HepG2 (cell line): Measurements from ENCODE around the gene PLA2G7. TPM values are rescaled to one million over a fixed set of nuclear protein-coding genes. Genes with fewer than 3 reads are reported as not detected.

Experiments
- ATAC-seq: fragments of 200-7000 bp; cut with Tn5 transposase; 3 replicates; pipeline ENCODE4 v1.9.1; 2020; ENCODE audit warnings: mild to moderate bottlenecking, moderate library complexity
- BruUV-seq: library from RNA; stranded (reverse); fragments of 400-500 nt; replicated peaks from 2 replicates; lab custom pipeline; 2021; lab: Mats Ljungman, UMichigan
- CTCF ChIA-PET: fragments of 300-600 bp; formaldehyde crosslinking; extraction: SDS; loops from one replicate; lab custom pipeline; 2021; ENCODE audit warnings: low total read pairs, inconsistent platforms, low intra/inter-chr PET ratio; lab: Yijun Ruan, JAX
- POLR2A ChIA-PET: fragments of 350-600 bp; sonication (Branson Sonifier 250); formaldehyde crosslinking; loops from one replicate; lab custom pipeline; 2020; ENCODE audit warnings: antibody characterized with exemption, inconsistent platforms; lab: Yijun Ruan, JAX
- DNase-seq: peaks from one replicate; pipeline ENCODE4 v3.0.0-alpha.2; 2015; ENCODE audit warnings: low spot score
- FAIRE-seq: peaks from 3 replicates; lab custom pipeline; 2011; peaks lifted over from hg19 to GRCh38; lab: Jason Lieb, UNC
- H2AFZ ChIP-seq: one replicate; pipeline ENCODE4 v1.6.1; 2011; ENCODE audit warnings: low read length, inconsistent platforms
- H3K27ac ChIP-seq: fragments of 300-600 bp; 3 replicates; pipeline ENCODE4 v1.8.0; 2011; ENCODE audit warnings: mixed run types, mild to moderate bottlenecking, mixed read lengths, low read length, inconsistent platforms; ENCODE audit not compliant: insufficient read depth; ENCODE audit errors: extremely low read length
- H3K27me3 ChIP-seq, 2 experiments: fragments of 200-600 bp in 1 of 2; 2 replicates in 1 of 2; 3 replicates in 1 of 2; pipeline versions ENCODE4 v1.6.0 to v1.8.0; 2011; ENCODE audit warnings: low read length in 2 of 2, mild to moderate bottlenecking in 2 of 2, moderate library complexity in 2 of 2, inconsistent platforms in 1 of 2; ENCODE audit not compliant: insufficient read depth in 2 of 2, control insufficient read depth in 1 of 2
- H3K36me3 ChIP-seq, 2 experiments: fragments of 200-600 bp in 1 of 2; replicated peaks in 1 of 2; 2 replicates in 1 of 2; 3 replicates in 1 of 2; pipeline versions ENCODE4 v1.5.1 to v1.8.0; 2011; ENCODE audit warnings: low read length in 2 of 2, inconsistent platforms in 1 of 2; ENCODE audit not compliant: insufficient read depth in 2 of 2, control insufficient read depth in 1 of 2
- H3K4me1 ChIP-seq: 2 replicates; pipeline ENCODE4 v1.5.1; 2012; ENCODE audit warnings: low read length, inconsistent platforms; ENCODE audit not compliant: insufficient read depth
- H3K4me2 ChIP-seq: 2 replicates; pipeline ENCODE4 v1.6.0; 2011; ENCODE audit warnings: low read depth, low read length, inconsistent platforms
- H3K4me3 ChIP-seq, 3 experiments: fragments of 200-600 bp in 1 of 3; sonication (generic), shearing (Covaris generic) in 1 of 3; replicated peaks in 1 of 3; 2 replicates each; pipeline ENCODE4 v1.5.1; 2011 to 2016; ENCODE audit warnings: low read length in 3 of 3, inconsistent platforms in 2 of 3, low read depth in 2 of 3, mild to moderate bottlenecking in 2 of 3, control low read depth in 1 of 3, mixed read lengths in 1 of 3; ENCODE audit not compliant: insufficient read depth in 1 of 3
- H3K79me2 ChIP-seq: one replicate; pipeline ENCODE4 v1.6.1; 2011; ENCODE audit warnings: low read length, inconsistent platforms; ENCODE audit not compliant: insufficient read depth
- H3K9ac ChIP-seq: 2 replicates; pipeline ENCODE4 v1.6.0; 2011; ENCODE audit warnings: mild to moderate bottlenecking, low read depth, low read length, inconsistent platforms; ENCODE audit not compliant: insufficient read depth
- H3K9me3 ChIP-seq: 2 replicates; pipeline ENCODE4 v1.5.1; 2012; ENCODE audit warnings: mild to moderate bottlenecking, low read length
- H4K20me1 ChIP-seq: 2 replicates; pipeline ENCODE4 v1.6.0; 2011; ENCODE audit warnings: inconsistent platforms, mild to moderate bottlenecking, low read length, moderate library complexity; ENCODE audit not compliant: insufficient read depth
- CCAR2 ChIP-seq: fragments of 200-400 bp; formaldehyde crosslinking; optimal IDR thresholded peaks from 2 replicates; pipeline ENCODE3; 2018; ENCODE audit warnings: low read depth, mild to moderate bottlenecking, low read length, moderate library complexity
- CCDC6 ChIP-seq: sonication (generic); formaldehyde crosslinking; IDR thresholded peaks from 2 replicates; pipeline ENCODE4 v1.8.1; 2022; ENCODE audit warnings: mild to moderate bottlenecking, missing genetic modification reagents, moderate library complexity
- ISL2 ChIP-seq: sonication (generic); formaldehyde crosslinking; IDR thresholded peaks from 2 replicates; pipeline ENCODE4 v1.5.0; 2020; ENCODE audit warnings: missing genetic modification reagents
- NR2F6 ChIP-seq, 2 experiments: IDR thresholded peaks; 2 replicates each; pipeline ENCODE4 v1.6.1; 2016; ENCODE audit warnings: antibody characterized with exemption in 1 of 2, mild to moderate bottlenecking in 1 of 2
- SMARCE1 ChIP-seq: fragments of 450-650 bp; IDR thresholded peaks from 2 replicates; pipeline ENCODE4 v1.6.1; 2017; ENCODE audit warnings: borderline replicate concordance
- TCF7L2 ChIP-seq: IDR thresholded peaks from 2 replicates; pipeline ENCODE4 v1.6.1; 2011; ENCODE audit warnings: mild to moderate bottlenecking, low read depth, low read length, moderate library complexity
- TP53 ChIP-seq: sonication (generic); formaldehyde crosslinking; conservative IDR thresholded peaks from 2 replicates; pipeline ENCODE4 v1.4.0; 2020; ENCODE audit warnings: missing genetic modification reagents
- ZKSCAN5 ChIP-seq: sonication (generic); formaldehyde crosslinking; IDR thresholded peaks from 2 replicates; pipeline ENCODE4 v1.5.1; 2020; ENCODE audit warnings: mild to moderate bottlenecking, missing genetic modification reagents
- ZMYM3 ChIP-seq: sonication (generic); formaldehyde crosslinking; IDR thresholded peaks from 2 replicates; pipeline ENCODE4 v1.5.1; 2020; ENCODE audit warnings: mild to moderate bottlenecking, missing genetic modification reagents
- ZNF350 ChIP-seq: sonication (generic); formaldehyde crosslinking; IDR thresholded peaks from 2 replicates; pipeline ENCODE4 v1.4.0; 2020; ENCODE audit warnings: mild to moderate bottlenecking, low read depth, missing genetic modification reagents, borderline replicate concordance
- ZNF354B ChIP-seq: sonication (generic); formaldehyde crosslinking; IDR thresholded peaks from 2 replicates; pipeline ENCODE4 v1.8.0; 2022; ENCODE audit warnings: mild to moderate bottlenecking, missing genetic modification reagents
- ZNF431 ChIP-seq: sonication (generic); formaldehyde crosslinking; IDR thresholded peaks from 2 replicates; pipeline ENCODE4 v1.9.0; 2022; ENCODE audit warnings: missing genetic modification reagents, low read depth, mild to moderate bottlenecking, borderline replicate concordance
- ZNF512B ChIP-seq: sonication (generic); formaldehyde crosslinking; IDR thresholded peaks from 2 replicates; pipeline ENCODE4 v1.5.1; 2020; ENCODE audit warnings: missing genetic modification reagents, mild to moderate bottlenecking, borderline replicate concordance
- ZNF766 ChIP-seq: sonication (generic); formaldehyde crosslinking; IDR thresholded peaks from 2 replicates; pipeline ENCODE4 v1.5.0; 2020; ENCODE audit warnings: missing genetic modification reagents, borderline replicate concordance
- ZNF792 ChIP-seq: IDR thresholded peaks from 2 replicates; pipeline ENCODE4 v1.6.1; 2016
- ZXDC ChIP-seq: sonication (generic); formaldehyde crosslinking; IDR thresholded peaks from 2 replicates; pipeline ENCODE4 v1.5.0; 2020; ENCODE audit warnings: mild to moderate bottlenecking, missing genetic modification reagents
- WGBS: methylation state at CpG from one replicate; pipeline ENCODE4 v1.1.6; 2017; ENCODE audit warnings: low lambda C conversion rate; 5-methylcytosine and 5-hydroxymethylcytosine counted together
- in situ Hi-C: cut with HindIII; loops from 2 replicates; pipeline ENCODE4 v1.10.0; 2017; ENCODE audit warnings: low pct_unique_long_range_greater_than_20kb; ENCODE audit not compliant: extremely low pct_ligation_motif_present
- intact Hi-C: fragments of 100-400 bp; cut with micrococcal nuclease; formaldehyde crosslinking; loops from one replicate; pipeline ENCODE4 v1.10.0; 2022; ENCODE audit not compliant: unreplicated experiment
- polyA plus RNA-seq, 8 experiments: library from polyadenylated mRNA; depleted of rRNA in 3 of 8; stranded (reverse) in 7 of 8; unstranded in 1 of 8; fragments of >200 nt; fragmentation: Illumina TruSeq in 4 of 8; extraction: Trizol in 4 of 8; gene quantifications; 2 replicates each; pipeline versions ENCODE4 v1.2.1 to v1.2.3, GENCODE V29; 2011 to 2016; ENCODE audit warnings: low read depth in 4 of 8, missing spikeins in 1 of 8, mixed read lengths in 1 of 8; ENCODE audit not compliant: insufficient read depth in 1 of 8
- total RNA-seq, 5 experiments: library from RNA; depleted of rRNA; stranded (reverse); fragments of >200 nt; fragmentation: Illumina TruSeq; extraction: Trizol; gene quantifications; 2 replicates each; pipeline ENCODE4 v1.2.3, GENCODE V29; 2016; ENCODE audit warnings: low read depth in 1 of 5
- TF ChIP-seq, protein P1 (sequence below): sonication (generic); formaldehyde crosslinking; IDR thresholded peaks from 2 replicates; pipeline ENCODE4 v1.8.1; 2023; ENCODE audit warnings: mild to moderate bottlenecking, inconsistent platforms, moderate library complexity, missing genetic modification reagents, borderline replicate concordance
- TF ChIP-seq, protein P2 (sequence below): sonication (generic); formaldehyde crosslinking; IDR thresholded peaks from 2 replicates; pipeline ENCODE4 v1.5.0; 2020; ENCODE audit warnings: missing genetic modification reagents

The PLA2G7 gene
- total and polyA plus RNA-seq, 2 of the 13 experiments (the other 11 are each of a cell fraction or from before 2014, with no cell fraction given), result not detected

- no peak overlapping the region for H3K4me2 ChIP-seq
- WGBS, result 22% methylated on average over 3 of the region's 3 CpGs
- no peaks in the 10 kb centered on the region for H4K20me1 ChIP-seq
- no peaks in the 10 kb centered on the region for H3K79me2 ChIP-seq
- no peak for ATAC-seq
- no peak overlapping the region for H3K4me3 ChIP-seq
- H3K4me1 ChIP-seq, result no peaks in the 10 kb centered on the region
- TF ChIP-seq, protein P1, sequence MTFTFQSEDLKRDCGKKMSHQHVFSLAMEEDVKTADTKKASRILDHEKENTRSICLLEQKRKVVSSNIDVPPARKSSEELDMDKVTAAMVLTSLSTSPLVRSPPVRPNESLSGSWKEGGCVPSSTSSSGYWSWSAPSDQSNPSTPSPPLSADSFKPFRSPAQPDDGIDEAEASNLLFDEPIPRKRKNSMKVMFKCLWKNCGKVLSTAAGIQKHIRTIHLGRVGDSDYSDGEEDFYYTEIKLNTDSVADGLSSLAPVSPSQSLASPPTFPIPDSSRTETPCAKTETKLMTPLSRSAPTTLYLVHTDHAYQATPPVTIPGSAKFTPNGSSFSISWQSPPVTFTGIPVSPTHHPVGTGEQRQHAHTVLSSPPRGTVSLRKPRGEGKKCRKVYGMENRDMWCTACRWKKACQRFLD (CRISPR knock-in tag), result no peak
- TF ChIP-seq ZNF354B (CRISPR knock-in tag) (no peak), ZNF431 (CRISPR knock-in tag) (no peak), ZMYM3 (CRISPR knock-in tag) (no peak), TCF7L2 (no peak), NR2F6 (IDR thresholded peaks at IDR 0.05) (no peak), NR2F6 (CRISPR knock-in tag; IDR thresholded peaks at IDR 0.05) (no peak), ZKSCAN5 (CRISPR knock-in tag) (no peak), ZNF512B (CRISPR knock-in tag) (no peak), ISL2 (no peak), CCAR2 (no peak), ZNF792 (CRISPR knock-in tag) (no peak), SMARCE1 (no peak), ZNF766 (CRISPR knock-in tag) (no peak), TP53 (CRISPR knock-in tag) (no peak), ZNF350 (CRISPR knock-in tag) (no peak), ZXDC (CRISPR knock-in tag) (no peak), CCDC6 (CRISPR knock-in tag) (no peak)
- TF ChIP-seq, protein P2, sequence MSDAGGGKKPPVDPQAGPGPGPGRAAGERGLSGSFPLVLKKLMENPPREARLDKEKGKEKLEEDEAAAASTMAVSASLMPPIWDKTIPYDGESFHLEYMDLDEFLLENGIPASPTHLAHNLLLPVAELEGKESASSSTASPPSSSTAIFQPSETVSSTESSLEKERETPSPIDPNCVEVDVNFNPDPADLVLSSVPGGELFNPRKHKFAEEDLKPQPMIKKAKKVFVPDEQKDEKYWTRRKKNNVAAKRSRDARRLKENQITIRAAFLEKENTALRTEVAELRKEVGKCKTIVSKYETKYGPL (CRISPR knock-in tag), result no peak
- TF ChIP-seq, all 625 proteins: peak for 0
- POLR2A ChIA-PET, result no interaction called here
- in situ Hi-C loops (no loop called here), intact Hi-C loops (no loop called here)
- BruUV-seq, result no TSS peak
- CTCF ChIA-PET, result no interaction called here
- no peaks in the 10 kb centered on the region for H3K36me3 ChIP-seq
- FAIRE-seq (no peak), DNase-seq (no peak)
- H3K9ac ChIP-seq, result no peak overlapping the region
- H3K27me3 ChIP-seq, result peaks cover 0 to 6% of the 10 kb centered on the region in 2 experiments; a peak in 1 of 5 replicates
- no peaks in the 10 kb centered on the region for H3K9me3 ChIP-seq
- no peak overlapping the region for H2AFZ ChIP-seq
- H3K27ac ChIP-seq, result no peak overlapping the region
These were observed 16.5 kb upstream of the PLA2G7 start for GRCh38 chr6:46751658-46752057.
